Measurements from ENCODE around the gene MED29.
A peak's percentile ranks its signal among the peaks of the same experiment; 100 is the strongest.

Gene MED29

GRCh38 chr19:39398297-39398864 is 7.2 kb downstream of the MED29 start:
- DNase-seq (ENCODE audit: low spot score), result no peak

GRCh38 chr19:39399668-39400050 is 8.5 kb downstream of the MED29 start:
- DNase-seq (ENCODE audit: low spot score), result no peak

- DNase-seq (ENCODE audit: low spot score), result no peak
Measured at GRCh38 chr19:39400061-39400460, 8.9 kb downstream of the MED29 start.

- DNase-seq (ENCODE audit: low spot score), result no peak
Measured at GRCh38 chr19:39401070-39401548, 9.9 kb downstream of the MED29 start.

GRCh38 chr19:39401549-39402345 is 10.6 kb downstream of the MED29 start:
- no peak for DNase-seq (ENCODE audit: low spot score)

- DNase-seq (ENCODE audit: low spot score), result peak; percentile 83
Measured at GRCh38 chr19:39402346-39403300, 11.4 kb downstream of the MED29 start.

- DNase-seq (ENCODE audit: low spot score), result peak; percentile 90
Measured at GRCh38 chr19:39403331-39404312, 12.4 kb downstream of the MED29 start.

GRCh38 chr19:39405261-39405957 is 14.2 kb downstream of the MED29 start:
- DNase-seq (ENCODE audit: low spot score), result no peak

- no peak for DNase-seq (ENCODE audit: low spot score)
Measured at GRCh38 chr19:39405958-39406655, 14.9 kb downstream of the MED29 start.

GRCh38 chr19:39406656-39407409 is 15.7 kb downstream of the MED29 start, which contains the start of gene ZFP36:
ZFP36 (plus strand) TSS chr19:39406847; CDS start chr19:39406905, 58 bp downstream.
- DNase-seq (ENCODE audit: low spot score), result peak; percentile 78

GRCh38 chr19:39407410-39407659 is 16.2 kb downstream of the MED29 start:
- no peak for DNase-seq (ENCODE audit: low spot score)

- DNase-seq (ENCODE audit: low spot score), result no peak
Measured at GRCh38 chr19:39407660-39408391, 16.6 kb downstream of the MED29 start.

GRCh38 chr19:39408392-39409207 is 17.4 kb downstream of the MED29 start:
- DNase-seq (ENCODE audit: low spot score), result no peak

- no peak for DNase-seq (ENCODE audit: low spot score)
Measured at GRCh38 chr19:39409208-39410016, 18.2 kb downstream of the MED29 start.

- no peak for DNase-seq (ENCODE audit: low spot score)
Measured at GRCh38 chr19:39410017-39410830, 19.0 kb downstream of the MED29 start.

- DNase-seq (ENCODE audit: low spot score), result no peak
Measured at GRCh38 chr19:39410831-39411080, 19.6 kb downstream of the MED29 start.

Measured in kidney capillary endothelial cell (primary cell).